Hematopoietic multipotent progenitor cell treated with erythropoietin and hydrocortisone succinate and interleukin-3 and kit ligand, for 6 days (in vitro differentiated cells): ENCODE results near the gene OR13C8.

Source experiments
- DNase-seq: peaks from one replicate; pipeline ENCODE4 v3.0.0-alpha.2; 2015

The OR13C8 gene

GRCh38 chr9:104617418-104617817, 48.5 kb downstream of the OR13C8 start:
- no peak for DNase-seq

- DNase-seq, result no peak
Measured at GRCh38 chr9:104618104-104618503, 49.1 kb downstream of the OR13C8 start, which contains the start of gene OR13C9. Gene OR13C9, minus strand, starts transcription at chr9:104618204. Its CDS starts 0 bp downstream, at chr9:104618204.
